H1 (cell line): ENCODE measurements around the gene USE1. TPM values are rescaled to one million over a fixed set of nuclear protein-coding genes. Genes with fewer than 3 reads are reported as not detected.

Experiments used
- BCL11A ChIP-seq, 2 experiments: IDR thresholded peaks; one replicate each; pipeline ENCODE4 v1.6.1; 2011; ENCODE audit warnings: low read depth in 2 of 2, low read length in 2 of 2, mild to moderate bottlenecking in 2 of 2
- E2F6 ChIP-seq: IDR thresholded peaks from 2 replicates; pipeline ENCODE4 v1.6.1; 2012; ENCODE audit warnings: inconsistent platforms
- EP300 ChIP-seq, 2 experiments: IDR thresholded peaks; 1 replicate in 1 of 2; 2 replicates in 1 of 2; pipeline ENCODE4 v1.6.1; 2011 to 2012; ENCODE audit warnings: low read depth in 2 of 2, low read length in 2 of 2, mild to moderate bottlenecking in 2 of 2, borderline replicate concordance in 1 of 2, inconsistent platforms in 1 of 2, moderate library complexity in 1 of 2
- GTF2F1 ChIP-seq: IDR thresholded peaks from 2 replicates; pipeline ENCODE4 v1.6.1; 2012; ENCODE audit warnings: low read depth, low read length, improper control_type of control experiment, borderline replicate concordance
- POLR2A ChIP-seq, 2 experiments: IDR thresholded peaks; 1 replicate in 1 of 2; 2 replicates in 1 of 2; pipeline ENCODE4 v1.6.1; 2011; ENCODE audit warnings: low read depth in 2 of 2, low read length in 2 of 2, mild to moderate bottlenecking in 2 of 2; ENCODE audit errors: control extremely low read depth in 1 of 2
- POLR2AphosphoS5 ChIP-seq: IDR thresholded peaks from 2 replicates; pipeline ENCODE4 v1.6.1; 2011; ENCODE audit warnings: low read depth, low read length
- RBBP5 ChIP-seq: IDR thresholded peaks from 2 replicates; pipeline ENCODE4 v1.7.1; 2012; ENCODE audit warnings: low read depth, mild to moderate bottlenecking, inconsistent platforms, low read length, moderate library complexity, borderline replicate concordance
- SRF ChIP-seq: IDR thresholded peaks from 2 replicates; pipeline ENCODE4 v1.6.1; 2011; ENCODE audit warnings: mild to moderate bottlenecking, low read depth, low read length, moderate library complexity
- TAF1 ChIP-seq: IDR thresholded peaks from 2 replicates; pipeline ENCODE4 v1.6.1; 2011; ENCODE audit warnings: mild to moderate bottlenecking, low read depth, low read length
- YY1 ChIP-seq: IDR thresholded peaks from 2 replicates; pipeline ENCODE4 v1.6.1; 2011; ENCODE audit warnings: low read depth, mild to moderate bottlenecking, low read length
- polyA plus RNA-seq, 7 experiments: library from polyadenylated mRNA; depleted of rRNA in 3 of 7; stranded (reverse) in 5 of 7; unstranded in 2 of 7; fragments of >200 nt in 5 of 7; fragments of 200-250 nt in 2 of 7; gene quantifications; 1 replicate in 5 of 7; 2 replicates in 1 of 7; 4 replicates in 1 of 7; pipeline versions ENCODE4 v1.2.1 to v1.2.3, GENCODE V29; 2011 to 2013; ENCODE audit warnings: missing spikeins in 2 of 7, mixed read lengths in 2 of 7
- total RNA-seq: library from RNA; stranded (reverse); fragmentation: NEBNext Ultra II Directional; extraction: Animal tissue kit (Norgen Biotek cat#: 25700); gene quantifications from 2 replicates; pipeline ENCODE4 v1.2.1, GENCODE V29; 2021
- TF ChIP-seq, protein P1 (sequence below): fragments of 300-600 bp; sonication (generic); IDR thresholded peaks from 2 replicates; pipeline ENCODE4 v1.7.1; 2012; ENCODE audit warnings: low read length, moderate library complexity, mild to moderate bottlenecking, inconsistent platforms; ENCODE audit not compliant: insufficient replicate concordance
- TF ChIP-seq, protein P2 (sequence below): IDR thresholded peaks from 2 replicates; pipeline ENCODE4 v1.6.1; 2012; ENCODE audit warnings: inconsistent platforms

USE1 gene
- total and polyA plus RNA-seq, 2 of the 8 experiments (the other 6 are each of a cell fraction or from before 2014, with no cell fraction given), result 8.7 to 13.9 TPM

- TF ChIP-seq, protein P1, sequence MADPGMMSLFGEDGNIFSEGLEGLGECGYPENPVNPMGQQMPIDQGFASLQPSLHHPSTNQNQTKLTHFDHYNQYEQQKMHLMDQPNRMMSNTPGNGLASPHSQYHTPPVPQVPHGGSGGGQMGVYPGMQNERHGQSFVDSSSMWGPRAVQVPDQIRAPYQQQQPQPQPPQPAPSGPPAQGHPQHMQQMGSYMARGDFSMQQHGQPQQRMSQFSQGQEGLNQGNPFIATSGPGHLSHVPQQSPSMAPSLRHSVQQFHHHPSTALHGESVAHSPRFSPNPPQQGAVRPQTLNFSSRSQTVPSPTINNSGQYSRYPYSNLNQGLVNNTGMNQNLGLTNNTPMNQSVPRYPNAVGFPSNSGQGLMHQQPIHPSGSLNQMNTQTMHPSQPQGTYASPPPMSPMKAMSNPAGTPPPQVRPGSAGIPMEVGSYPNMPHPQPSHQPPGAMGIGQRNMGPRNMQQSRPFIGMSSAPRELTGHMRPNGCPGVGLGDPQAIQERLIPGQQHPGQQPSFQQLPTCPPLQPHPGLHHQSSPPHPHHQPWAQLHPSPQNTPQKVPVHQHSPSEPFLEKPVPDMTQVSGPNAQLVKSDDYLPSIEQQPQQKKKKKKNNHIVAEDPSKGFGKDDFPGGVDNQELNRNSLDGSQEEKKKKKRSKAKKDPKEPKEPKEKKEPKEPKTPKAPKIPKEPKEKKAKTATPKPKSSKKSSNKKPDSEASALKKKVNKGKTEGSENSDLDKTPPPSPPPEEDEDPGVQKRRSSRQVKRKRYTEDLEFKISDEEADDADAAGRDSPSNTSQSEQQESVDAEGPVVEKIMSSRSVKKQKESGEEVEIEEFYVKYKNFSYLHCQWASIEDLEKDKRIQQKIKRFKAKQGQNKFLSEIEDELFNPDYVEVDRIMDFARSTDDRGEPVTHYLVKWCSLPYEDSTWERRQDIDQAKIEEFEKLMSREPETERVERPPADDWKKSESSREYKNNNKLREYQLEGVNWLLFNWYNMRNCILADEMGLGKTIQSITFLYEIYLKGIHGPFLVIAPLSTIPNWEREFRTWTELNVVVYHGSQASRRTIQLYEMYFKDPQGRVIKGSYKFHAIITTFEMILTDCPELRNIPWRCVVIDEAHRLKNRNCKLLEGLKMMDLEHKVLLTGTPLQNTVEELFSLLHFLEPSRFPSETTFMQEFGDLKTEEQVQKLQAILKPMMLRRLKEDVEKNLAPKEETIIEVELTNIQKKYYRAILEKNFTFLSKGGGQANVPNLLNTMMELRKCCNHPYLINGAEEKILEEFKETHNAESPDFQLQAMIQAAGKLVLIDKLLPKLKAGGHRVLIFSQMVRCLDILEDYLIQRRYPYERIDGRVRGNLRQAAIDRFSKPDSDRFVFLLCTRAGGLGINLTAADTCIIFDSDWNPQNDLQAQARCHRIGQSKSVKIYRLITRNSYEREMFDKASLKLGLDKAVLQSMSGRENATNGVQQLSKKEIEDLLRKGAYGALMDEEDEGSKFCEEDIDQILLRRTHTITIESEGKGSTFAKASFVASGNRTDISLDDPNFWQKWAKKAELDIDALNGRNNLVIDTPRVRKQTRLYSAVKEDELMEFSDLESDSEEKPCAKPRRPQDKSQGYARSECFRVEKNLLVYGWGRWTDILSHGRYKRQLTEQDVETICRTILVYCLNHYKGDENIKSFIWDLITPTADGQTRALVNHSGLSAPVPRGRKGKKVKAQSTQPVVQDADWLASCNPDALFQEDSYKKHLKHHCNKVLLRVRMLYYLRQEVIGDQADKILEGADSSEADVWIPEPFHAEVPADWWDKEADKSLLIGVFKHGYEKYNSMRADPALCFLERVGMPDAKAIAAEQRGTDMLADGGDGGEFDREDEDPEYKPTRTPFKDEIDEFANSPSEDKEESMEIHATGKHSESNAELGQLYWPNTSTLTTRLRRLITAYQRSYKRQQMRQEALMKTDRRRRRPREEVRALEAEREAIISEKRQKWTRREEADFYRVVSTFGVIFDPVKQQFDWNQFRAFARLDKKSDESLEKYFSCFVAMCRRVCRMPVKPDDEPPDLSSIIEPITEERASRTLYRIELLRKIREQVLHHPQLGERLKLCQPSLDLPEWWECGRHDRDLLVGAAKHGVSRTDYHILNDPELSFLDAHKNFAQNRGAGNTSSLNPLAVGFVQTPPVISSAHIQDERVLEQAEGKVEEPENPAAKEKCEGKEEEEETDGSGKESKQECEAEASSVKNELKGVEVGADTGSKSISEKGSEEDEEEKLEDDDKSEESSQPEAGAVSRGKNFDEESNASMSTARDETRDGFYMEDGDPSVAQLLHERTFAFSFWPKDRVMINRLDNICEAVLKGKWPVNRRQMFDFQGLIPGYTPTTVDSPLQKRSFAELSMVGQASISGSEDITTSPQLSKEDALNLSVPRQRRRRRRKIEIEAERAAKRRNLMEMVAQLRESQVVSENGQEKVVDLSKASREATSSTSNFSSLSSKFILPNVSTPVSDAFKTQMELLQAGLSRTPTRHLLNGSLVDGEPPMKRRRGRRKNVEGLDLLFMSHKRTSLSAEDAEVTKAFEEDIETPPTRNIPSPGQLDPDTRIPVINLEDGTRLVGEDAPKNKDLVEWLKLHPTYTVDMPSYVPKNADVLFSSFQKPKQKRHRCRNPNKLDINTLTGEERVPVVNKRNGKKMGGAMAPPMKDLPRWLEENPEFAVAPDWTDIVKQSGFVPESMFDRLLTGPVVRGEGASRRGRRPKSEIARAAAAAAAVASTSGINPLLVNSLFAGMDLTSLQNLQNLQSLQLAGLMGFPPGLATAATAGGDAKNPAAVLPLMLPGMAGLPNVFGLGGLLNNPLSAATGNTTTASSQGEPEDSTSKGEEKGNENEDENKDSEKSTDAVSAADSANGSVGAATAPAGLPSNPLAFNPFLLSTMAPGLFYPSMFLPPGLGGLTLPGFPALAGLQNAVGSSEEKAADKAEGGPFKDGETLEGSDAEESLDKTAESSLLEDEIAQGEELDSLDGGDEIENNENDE, result no peak
- TF ChIP-seq POLR2AphosphoS5 (no peak), RBBP5 (no peak), EP300 (IDR thresholded peaks at IDR 0.05; ENCODE audit: borderline replicate concordance in 1 of 2, low read depth in 2 of 2, low read length in 2 of 2) (no peak), YY1 (no peak), BCL11A (IDR thresholded peaks at IDR 0.05; ENCODE audit: low read depth in 2 of 2, low read length in 2 of 2) (no peak), E2F6 (no peak), TAF1 (no peak), POLR2A (IDR thresholded peaks at IDR 0.05; ENCODE audit: control extremely low read depth in 1 of 2, low read depth in 2 of 2, low read length in 2 of 2) (no peak), SRF (no peak), GTF2F1 (no peak)
- TF ChIP-seq, protein P2, sequence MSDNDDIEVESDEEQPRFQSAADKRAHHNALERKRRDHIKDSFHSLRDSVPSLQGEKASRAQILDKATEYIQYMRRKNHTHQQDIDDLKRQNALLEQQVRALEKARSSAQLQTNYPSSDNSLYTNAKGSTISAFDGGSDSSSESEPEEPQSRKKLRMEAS, result no peak
Measured at GRCh38 chr19:17194608-17195007, 20.5 kb upstream of the USE1 start (continued).
